ENCODE data around the gene HSF5. TPM values are rescaled to one million over a fixed set of nuclear protein-coding genes. Genes with fewer than 3 reads are reported as not detected.

Gene HSF5
- total and polyA plus RNA-seq, 10 donors: 0.57 to 1.7 (median 1.2) TPM

GRCh38 chr17:58403311-58403710 is 84.9 kb downstream of the HSF5 start:
- Histone ChIP-seq H3K4me1 (no peaks in the 10 kb centered on the region), H3K27me3 (replicated peaks in 1 of 7) (no peaks in the 10 kb centered on the region), H3K9me3 (no peaks in the 10 kb centered on the region), H3K27ac (no peak overlapping the region), H3K36me3 (no peaks in the 10 kb centered on the region), H3K4me3 (no peak overlapping the region)
- intact Hi-C loops (cut with DNase I; ENCODE audit: low total_unique reads): no loop called here
- WGBS, 5 donors: 82 to 90% (median 85%) methylated on average over 6 of the region's 6 CpGs
- DNase-seq: no peak
- TF ChIP-seq POLR2A (IDR thresholded peaks at IDR 0.05) (no peak), POLR2AphosphoS5 (IDR thresholded peaks at IDR 0.05) (no peak)
- TF ChIP-seq, protein P1, sequence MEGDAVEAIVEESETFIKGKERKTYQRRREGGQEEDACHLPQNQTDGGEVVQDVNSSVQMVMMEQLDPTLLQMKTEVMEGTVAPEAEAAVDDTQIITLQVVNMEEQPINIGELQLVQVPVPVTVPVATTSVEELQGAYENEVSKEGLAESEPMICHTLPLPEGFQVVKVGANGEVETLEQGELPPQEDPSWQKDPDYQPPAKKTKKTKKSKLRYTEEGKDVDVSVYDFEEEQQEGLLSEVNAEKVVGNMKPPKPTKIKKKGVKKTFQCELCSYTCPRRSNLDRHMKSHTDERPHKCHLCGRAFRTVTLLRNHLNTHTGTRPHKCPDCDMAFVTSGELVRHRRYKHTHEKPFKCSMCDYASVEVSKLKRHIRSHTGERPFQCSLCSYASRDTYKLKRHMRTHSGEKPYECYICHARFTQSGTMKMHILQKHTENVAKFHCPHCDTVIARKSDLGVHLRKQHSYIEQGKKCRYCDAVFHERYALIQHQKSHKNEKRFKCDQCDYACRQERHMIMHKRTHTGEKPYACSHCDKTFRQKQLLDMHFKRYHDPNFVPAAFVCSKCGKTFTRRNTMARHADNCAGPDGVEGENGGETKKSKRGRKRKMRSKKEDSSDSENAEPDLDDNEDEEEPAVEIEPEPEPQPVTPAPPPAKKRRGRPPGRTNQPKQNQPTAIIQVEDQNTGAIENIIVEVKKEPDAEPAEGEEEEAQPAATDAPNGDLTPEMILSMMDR (IDR thresholded peaks at IDR 0.05 in 8 of 11, conservative IDR thresholded peaks at IDR 0.05 in 3 of 11): no peak

DNA sequence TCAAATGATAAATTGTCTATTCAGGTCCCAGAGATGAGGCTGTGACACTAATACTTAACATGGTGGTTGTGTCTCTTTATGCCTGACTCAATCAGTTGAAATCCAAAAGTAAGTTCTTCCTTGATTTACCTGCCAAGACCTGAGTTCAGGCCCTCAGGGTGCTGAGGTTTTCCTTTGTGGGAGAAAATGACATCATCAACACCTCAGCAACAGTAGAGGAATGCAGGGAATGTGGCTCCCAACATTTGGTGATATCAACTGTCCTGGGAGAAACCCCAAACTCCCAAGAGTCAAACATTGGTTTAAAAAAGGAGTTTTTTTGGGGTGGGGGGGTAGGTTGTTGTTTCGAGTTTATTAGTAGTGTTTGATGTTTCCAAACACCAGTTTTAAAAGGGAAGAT is 85.5 kb downstream of the HSF5 start:
- no peak for TF ChIP-seq POLR2A (IDR thresholded peaks at IDR 0.05)
- TF ChIP-seq, protein P1 (IDR thresholded peaks at IDR 0.05 in 8 of 11, conservative IDR thresholded peaks at IDR 0.05 in 3 of 11): no peak
- H3K9me3 ChIP-seq: no peaks in the 10 kb centered on the region
- no peaks in the 10 kb centered on the region for H3K36me3 ChIP-seq
- DNase-seq: no peak
- no peaks in the 10 kb centered on the region for H3K27me3 ChIP-seq (replicated peaks in 1 of 7)
- no peaks in the 10 kb centered on the region for H3K4me1 ChIP-seq
- H3K4me3 ChIP-seq: no peak overlapping the region
- 55 to 87% (median 80%) methylated on average over 1 of the region's 1 CpG for WGBS, 5 donors
- intact Hi-C loops (cut with DNase I; ENCODE audit: low total_unique reads): no loop called here
- H3K27ac ChIP-seq: no peak overlapping the region

GRCh38 chr17:58402047-58402446 is 86.2 kb downstream of the HSF5 start:
- Histone ChIP-seq H3K4me3 (no peak overlapping the region), H3K27ac (no peak overlapping the region), H3K4me1 (no peaks in the 10 kb centered on the region), H3K27me3 (replicated peaks in 1 of 7) (no peaks in the 10 kb centered on the region), H3K36me3 (no peaks in the 10 kb centered on the region), H3K9me3 (no peaks in the 10 kb centered on the region)
- intact Hi-C loops (cut with DNase I; ENCODE audit: low total_unique reads): no loop called here
- TF ChIP-seq, protein P1 (IDR thresholded peaks at IDR 0.05 in 8 of 11, conservative IDR thresholded peaks at IDR 0.05 in 3 of 11): no peak
- no peak for TF ChIP-seq POLR2AphosphoS5 (IDR thresholded peaks at IDR 0.05)
- TF ChIP-seq POLR2A (IDR thresholded peaks at IDR 0.05): no peak
- no peak for DNase-seq

DNA sequence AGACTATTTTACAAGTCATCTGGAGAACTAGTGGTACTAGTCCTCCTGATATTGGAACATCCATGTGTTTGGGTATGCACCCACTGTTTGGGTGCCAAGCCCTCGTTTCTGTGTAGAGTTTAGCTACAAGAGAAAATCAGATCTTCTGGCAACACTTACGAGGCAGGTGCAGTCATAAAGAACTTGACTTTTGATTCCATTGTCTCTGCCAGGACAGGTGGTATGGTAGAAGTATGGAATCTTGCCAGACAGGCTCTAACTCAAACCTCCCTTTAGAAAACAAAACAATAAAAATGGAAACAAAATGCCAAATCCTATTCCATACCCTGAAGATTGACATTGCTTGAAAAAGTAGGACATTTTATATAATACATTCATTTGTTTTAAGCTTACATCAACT is 86.9 kb downstream of the HSF5 start:
- DNase-seq: no peak
- Histone ChIP-seq H3K9me3 (no peaks in the 10 kb centered on the region), H3K27ac (no peak overlapping the region), H3K36me3 (no peaks in the 10 kb centered on the region), H3K4me3 (no peak overlapping the region), H3K27me3 (replicated peaks in 1 of 7) (no peaks in the 10 kb centered on the region), H3K4me1 (no peaks in the 10 kb centered on the region)
- WGBS, 5 donors: 70 to 89% (median 86%) methylated on average over 2 of the region's 2 CpGs
- TF ChIP-seq POLR2A (IDR thresholded peaks at IDR 0.05): no peak
- intact Hi-C loops (cut with DNase I; ENCODE audit: low total_unique reads): no loop called here

DNA sequence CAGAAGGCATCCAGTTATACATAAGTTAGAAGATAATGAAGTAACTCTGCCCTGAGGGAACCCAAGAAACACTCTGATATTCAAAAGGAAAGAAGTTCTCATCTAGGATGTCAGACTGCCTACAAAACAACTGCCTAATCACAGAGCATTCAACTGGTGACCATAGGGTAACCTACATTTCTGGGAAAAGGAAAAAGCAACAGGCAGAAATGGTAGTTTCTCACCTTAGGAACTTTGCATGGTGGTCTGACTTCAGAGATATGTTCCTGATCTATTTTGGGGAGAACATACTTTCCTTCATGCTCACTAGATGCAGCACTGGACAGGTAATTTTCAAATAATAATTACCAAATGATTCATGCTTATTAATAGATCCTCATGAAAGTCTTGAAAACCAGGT is 87.4 kb downstream of the HSF5 start:
- no peaks in the 10 kb centered on the region for H3K27me3 ChIP-seq (replicated peaks in 1 of 7)
- H3K27ac ChIP-seq: no peak overlapping the region
- TF ChIP-seq, protein P1 (IDR thresholded peaks at IDR 0.05 in 8 of 11, conservative IDR thresholded peaks at IDR 0.05 in 3 of 11): no peak
- TF ChIP-seq POLR2A (IDR thresholded peaks at IDR 0.05): no peak
- TF ChIP-seq POLR2AphosphoS5 (IDR thresholded peaks at IDR 0.05): no peak
- DNase-seq: no peak
- no peak overlapping the region for H3K4me3 ChIP-seq
- no peaks in the 10 kb centered on the region for H3K36me3 ChIP-seq
- intact Hi-C loops (cut with DNase I; ENCODE audit: low total_unique reads): no loop called here
- no peaks in the 10 kb centered on the region for H3K4me1 ChIP-seq
- H3K9me3 ChIP-seq: no peaks in the 10 kb centered on the region

Data from spleen (tissue), 11 donors.